ENCODE results near the gene AGL. TPM values are rescaled to one million over a fixed set of nuclear protein-coding genes. Genes with fewer than 3 reads are reported as not detected.
A peak's percentile ranks its signal among the peaks of the same experiment; 100 is the strongest.
"Not testable (repeated sequence)": the region's sequence is repeated elsewhere in the genome, so short reads cannot be mapped to it uniquely, and the experiment has no call there.

AGL gene
- total RNA-seq, 1 donor from 2014 or later, result 64.3 TPM

DNA sequence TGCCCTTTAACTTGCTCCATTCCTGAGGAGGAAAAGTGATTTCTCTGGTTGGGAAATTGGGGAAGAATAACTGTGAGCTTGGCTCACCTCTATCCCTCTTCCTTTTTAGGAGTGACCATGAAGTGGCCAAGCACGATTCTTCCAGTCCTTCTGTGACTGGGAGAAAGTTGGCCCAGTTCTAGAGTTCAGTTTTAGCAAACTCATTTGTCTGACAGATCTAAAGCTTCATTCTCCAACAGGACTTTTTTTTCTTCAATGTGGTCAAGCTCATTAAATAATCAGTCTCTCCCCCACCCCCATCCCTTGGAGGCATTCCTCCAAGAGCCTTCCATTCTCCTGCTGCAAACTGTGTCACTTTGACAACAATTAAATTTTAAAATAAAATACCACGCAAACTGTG lies 6.4 kb upstream of the AGL start:
- no peak for DNase-seq
- intact Hi-C loops (cut with micrococcal nuclease), result no loop called here
- no peak overlapping the region for H3K4me3 ChIP-seq
- no peaks in the 10 kb centered on the region for H3K27me3 ChIP-seq (ENCODE audit: low read depth)
- peak overlapping the region; percentile 39 for H3K27ac ChIP-seq (replicated peaks)
- H3K4me1 ChIP-seq, result peaks cover 26% of the 10 kb centered on the region
- TF ChIP-seq, protein P1, sequence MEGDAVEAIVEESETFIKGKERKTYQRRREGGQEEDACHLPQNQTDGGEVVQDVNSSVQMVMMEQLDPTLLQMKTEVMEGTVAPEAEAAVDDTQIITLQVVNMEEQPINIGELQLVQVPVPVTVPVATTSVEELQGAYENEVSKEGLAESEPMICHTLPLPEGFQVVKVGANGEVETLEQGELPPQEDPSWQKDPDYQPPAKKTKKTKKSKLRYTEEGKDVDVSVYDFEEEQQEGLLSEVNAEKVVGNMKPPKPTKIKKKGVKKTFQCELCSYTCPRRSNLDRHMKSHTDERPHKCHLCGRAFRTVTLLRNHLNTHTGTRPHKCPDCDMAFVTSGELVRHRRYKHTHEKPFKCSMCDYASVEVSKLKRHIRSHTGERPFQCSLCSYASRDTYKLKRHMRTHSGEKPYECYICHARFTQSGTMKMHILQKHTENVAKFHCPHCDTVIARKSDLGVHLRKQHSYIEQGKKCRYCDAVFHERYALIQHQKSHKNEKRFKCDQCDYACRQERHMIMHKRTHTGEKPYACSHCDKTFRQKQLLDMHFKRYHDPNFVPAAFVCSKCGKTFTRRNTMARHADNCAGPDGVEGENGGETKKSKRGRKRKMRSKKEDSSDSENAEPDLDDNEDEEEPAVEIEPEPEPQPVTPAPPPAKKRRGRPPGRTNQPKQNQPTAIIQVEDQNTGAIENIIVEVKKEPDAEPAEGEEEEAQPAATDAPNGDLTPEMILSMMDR (IDR thresholded peaks at IDR 0.05; ENCODE audit: borderline replicate concordance), result no peak
- H3K36me3 ChIP-seq, result no peaks in the 10 kb centered on the region
- H3K9me3 ChIP-seq (replicated peaks), result no peaks in the 10 kb centered on the region

DNA sequence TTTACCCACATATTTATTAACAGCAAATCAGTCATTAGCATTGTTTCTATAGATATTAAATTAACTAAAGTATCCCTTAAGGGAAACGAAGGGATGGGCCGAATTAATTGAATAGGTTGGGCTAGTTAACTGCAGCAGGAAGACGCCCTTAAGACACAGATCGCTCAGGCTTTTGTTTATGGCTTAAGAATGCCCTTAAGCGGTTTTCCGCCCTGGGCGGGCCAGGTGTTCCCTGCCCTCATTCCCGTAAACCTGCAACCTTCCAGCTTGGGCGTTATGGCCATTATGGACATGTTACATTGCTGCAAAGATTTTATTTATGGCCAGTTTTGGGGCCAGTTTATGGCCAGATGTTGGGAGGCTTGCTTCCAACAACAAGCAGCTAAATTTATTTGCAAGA lies 5.0 kb upstream of the AGL start:
- H3K27me3 ChIP-seq (ENCODE audit: low read depth); H3K4me3 ChIP-seq; H3K36me3 ChIP-seq; H3K27ac ChIP-seq (replicated peaks); H3K9me3 ChIP-seq (replicated peaks); DNase-seq; intact Hi-C loops (cut with micrococcal nuclease): not testable (repeated sequence)
- peaks cover 38% of the 10 kb centered on the region for H3K4me1 ChIP-seq

DNA sequence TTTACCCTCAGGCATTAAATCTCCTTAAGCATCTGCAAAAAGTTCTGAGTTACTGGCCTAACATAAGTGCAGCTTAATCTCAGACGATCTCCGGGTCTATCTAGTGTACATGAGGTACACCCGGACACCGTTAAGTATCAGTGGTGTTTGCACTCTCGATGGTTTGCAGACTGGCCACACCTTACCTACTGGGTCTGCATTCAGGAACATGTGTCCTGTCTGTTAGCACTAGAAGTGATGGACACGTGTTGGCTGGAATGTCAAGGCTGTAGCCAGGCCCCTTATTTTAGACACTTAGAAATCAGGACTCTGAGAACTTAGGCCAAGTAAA lies 783 bp upstream of the AGL start:
- H3K27me3 ChIP-seq (ENCODE audit: low read depth), result no peaks in the 10 kb centered on the region
- no peak for DNase-seq
- TF ChIP-seq, protein P1 (IDR thresholded peaks at IDR 0.05; ENCODE audit: borderline replicate concordance), result no peak
- no peaks in the 10 kb centered on the region for H3K9me3 ChIP-seq (replicated peaks)
- H3K36me3 ChIP-seq, result peaks cover 6% of the 10 kb centered on the region
- intact Hi-C loops (cut with micrococcal nuclease), result no loop called here
- peak overlapping the region; percentile 84 for H3K4me3 ChIP-seq
- H3K27ac ChIP-seq (replicated peaks), result peak overlapping the region; percentile 93
- H3K4me1 ChIP-seq, result peaks cover 54% of the 10 kb centered on the region

DNA sequence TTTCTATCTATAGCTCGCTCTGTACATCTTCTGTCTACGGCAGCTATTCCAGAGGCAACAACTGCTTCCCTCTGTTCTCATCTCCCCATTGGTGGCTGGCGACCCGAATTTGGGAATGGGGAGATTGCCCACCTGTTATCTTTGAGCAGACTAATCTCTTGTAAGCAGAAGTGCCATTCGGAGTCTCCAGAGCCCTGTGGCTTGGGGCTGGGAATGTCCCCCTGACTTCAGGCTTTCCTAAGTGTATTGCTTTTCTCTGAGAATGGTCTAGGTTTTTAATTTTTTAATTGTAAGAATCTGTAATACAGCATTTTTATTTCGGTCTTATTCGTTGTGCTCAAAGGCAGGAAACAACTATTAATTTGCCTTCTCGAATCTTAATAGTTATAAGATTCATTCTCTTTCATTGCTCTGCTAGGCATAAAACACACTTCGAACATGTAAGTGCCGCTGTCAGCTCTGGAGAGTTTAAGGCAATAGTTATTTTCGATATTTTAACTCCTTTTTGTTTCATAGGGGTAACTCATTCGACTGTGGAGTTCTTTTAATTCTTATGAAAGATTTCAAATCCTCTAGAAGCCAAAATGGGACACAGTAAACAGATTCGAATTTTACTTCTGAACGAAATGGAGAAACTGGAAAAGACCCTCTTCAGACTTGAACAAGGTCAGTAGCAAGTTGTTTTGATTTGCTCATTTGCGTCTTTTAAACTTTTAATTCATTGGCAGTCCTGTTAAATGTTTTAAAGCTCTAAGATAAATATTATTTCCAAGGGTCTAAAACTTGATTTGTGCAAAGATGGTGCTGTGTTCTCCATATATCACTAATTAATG lies 514 bp downstream of the AGL start:
- DNase-seq, result no peak
- H3K36me3 ChIP-seq, result peaks cover 13% of the 10 kb centered on the region
- peak overlapping the region; percentile 93 for H3K27ac ChIP-seq (replicated peaks)
- peaks cover 54% of the 10 kb centered on the region for H3K4me1 ChIP-seq
- no peaks in the 10 kb centered on the region for H3K27me3 ChIP-seq (ENCODE audit: low read depth)
- H3K9me3 ChIP-seq (replicated peaks), result no peaks in the 10 kb centered on the region
- intact Hi-C loops (cut with micrococcal nuclease), result no loop called here
- TF ChIP-seq, protein P1 (IDR thresholded peaks at IDR 0.05; ENCODE audit: borderline replicate concordance), result no peak
- peak overlapping the region; percentile 84 for H3K4me3 ChIP-seq

DNA sequence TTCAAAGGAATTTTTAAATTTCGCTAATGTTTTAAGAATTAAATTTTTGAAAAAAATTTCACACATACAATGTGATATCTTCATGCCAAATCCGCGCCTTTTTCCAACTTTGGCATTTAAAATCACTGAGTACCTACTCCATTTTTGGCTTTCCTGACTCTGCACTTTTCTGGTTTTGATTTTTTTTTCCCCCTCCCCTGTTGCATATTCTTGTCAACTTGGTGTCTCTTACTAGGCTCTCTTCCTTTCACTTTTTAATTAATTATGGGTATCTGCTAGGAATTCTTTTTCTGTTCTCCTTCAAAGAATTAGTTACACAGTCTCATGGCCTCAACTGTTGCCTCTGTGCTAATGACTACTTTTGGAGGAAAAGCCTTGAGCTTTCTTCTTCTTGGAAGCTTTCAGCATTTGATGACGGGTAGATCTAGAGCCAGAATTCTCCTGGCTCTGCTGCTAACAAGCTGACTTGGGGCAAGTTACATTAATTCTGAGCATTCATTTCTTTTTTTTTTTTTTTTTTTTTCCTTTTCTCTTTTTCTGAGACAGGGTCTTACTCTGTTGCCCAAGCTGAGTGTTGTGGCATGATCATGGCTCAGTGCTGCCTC lies 1.8 kb downstream of the AGL start:
- H3K27me3 ChIP-seq (ENCODE audit: low read depth), result no peaks in the 10 kb centered on the region
- no peaks in the 10 kb centered on the region for H3K9me3 ChIP-seq (replicated peaks)
- intact Hi-C loops (cut with micrococcal nuclease), result no loop called here
- DNase-seq, result no peak
- peaks cover 13% of the 10 kb centered on the region for H3K36me3 ChIP-seq
- peak overlapping the region; percentile 84 for H3K4me3 ChIP-seq
- TF ChIP-seq, protein P1 (IDR thresholded peaks at IDR 0.05; ENCODE audit: borderline replicate concordance), result no peak
- peaks cover 47% of the 10 kb centered on the region for H3K4me1 ChIP-seq
- peak overlapping the region; percentile 93 for H3K27ac ChIP-seq (replicated peaks)

DNA sequence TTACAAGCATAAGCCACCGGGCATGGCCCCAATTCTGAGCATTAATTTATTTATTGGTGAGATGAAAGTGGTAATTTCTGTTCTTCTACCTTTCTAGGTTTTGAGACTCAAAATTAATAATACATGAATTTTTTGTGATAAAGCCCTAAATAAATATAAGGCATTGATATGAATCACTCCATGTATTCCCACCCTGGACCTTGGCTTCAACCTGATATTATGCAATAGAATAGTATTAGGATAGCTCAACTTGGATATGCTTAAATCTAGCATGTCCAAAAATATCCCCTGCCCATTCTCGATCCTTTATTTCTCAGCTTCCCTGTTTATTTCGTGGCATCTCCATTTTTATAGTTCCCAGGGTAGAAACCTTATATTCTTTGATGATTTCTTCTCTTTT lies 2.5 kb downstream of the AGL start:
- Histone ChIP-seq H3K4me3 (peak overlapping the region; percentile 84), H3K27me3 (ENCODE audit: low read depth) (no peaks in the 10 kb centered on the region), H3K36me3 (peaks cover 13% of the 10 kb centered on the region), H3K9me3 (replicated peaks) (no peaks in the 10 kb centered on the region), H3K27ac (replicated peaks) (peak overlapping the region; percentile 6), H3K4me1 (peaks cover 47% of the 10 kb centered on the region)
- intact Hi-C loops (cut with micrococcal nuclease), result no loop called here
- DNase-seq, result no peak
- TF ChIP-seq, protein P1 (IDR thresholded peaks at IDR 0.05; ENCODE audit: borderline replicate concordance), result no peak

All from left ventricle myocardium inferior (tissue), 1 donor.